HFFc6 (cell line): Measurements from ENCODE around the gene GPC5. TPM values are rescaled to one million over a fixed set of nuclear protein-coding genes. Genes with fewer than 3 reads are reported as not detected.

ENCODE experiments used
- DNase-seq: peaks from one replicate; pipeline ENCODE4 v3.0.0-alpha.2; 2018
- H3K27ac Mint-ChIP-seq: 2 replicates; pipeline ENCODE4 v1.8.0; 2020; ENCODE audit warnings: mild to moderate bottlenecking, mixed read lengths
- H3K27me3 Mint-ChIP-seq: 2 replicates; pipeline ENCODE4 v1.8.0; 2021; ENCODE audit warnings: mild to moderate bottlenecking, moderate library complexity, mixed read lengths; ENCODE audit not compliant: insufficient read depth
- H3K36me3 Mint-ChIP-seq: 2 replicates; pipeline ENCODE4 v1.8.0; 2021; ENCODE audit warnings: low read depth, mixed read lengths
- H3K4me1 Mint-ChIP-seq: 2 replicates; pipeline ENCODE4 v1.8.0; 2020; ENCODE audit warnings: low read depth, mixed read lengths
- H3K4me3 Mint-ChIP-seq: 2 replicates; pipeline ENCODE4 v1.8.0; 2020; ENCODE audit warnings: mild to moderate bottlenecking, moderate library complexity, mixed read lengths
- H3K9me3 Mint-ChIP-seq: 2 replicates; pipeline ENCODE4 v1.8.0; 2020; ENCODE audit warnings: mild to moderate bottlenecking, mixed read lengths
- total RNA-seq, 6 experiments: library from RNA; stranded (reverse); fragmentation: NEBNext Ultra II Directional; extraction: Animal tissue kit (Norgen Biotek cat#: 25700); gene quantifications; 2 replicates in 1 of 6; 3 replicates in 5 of 6; pipeline ENCODE4 v1.2.3, GENCODE V29; 2021
- TF ChIP-seq, protein P1 (sequence below): fragments of 200-600 bp; sonication (generic); IDR thresholded peaks from 2 replicates; pipeline ENCODE4 v1.5.0; 2021; ENCODE audit warnings: antibody characterized with exemption, mild to moderate bottlenecking

Gene GPC5
- total RNA-seq, 6 experiments from 2014 or later, result 0.06 TPM; not detected in 5

GRCh38 chr13:92823059-92823458 lies 1424.6 kb downstream of the GPC5 start:
- TF ChIP-seq, protein P1, sequence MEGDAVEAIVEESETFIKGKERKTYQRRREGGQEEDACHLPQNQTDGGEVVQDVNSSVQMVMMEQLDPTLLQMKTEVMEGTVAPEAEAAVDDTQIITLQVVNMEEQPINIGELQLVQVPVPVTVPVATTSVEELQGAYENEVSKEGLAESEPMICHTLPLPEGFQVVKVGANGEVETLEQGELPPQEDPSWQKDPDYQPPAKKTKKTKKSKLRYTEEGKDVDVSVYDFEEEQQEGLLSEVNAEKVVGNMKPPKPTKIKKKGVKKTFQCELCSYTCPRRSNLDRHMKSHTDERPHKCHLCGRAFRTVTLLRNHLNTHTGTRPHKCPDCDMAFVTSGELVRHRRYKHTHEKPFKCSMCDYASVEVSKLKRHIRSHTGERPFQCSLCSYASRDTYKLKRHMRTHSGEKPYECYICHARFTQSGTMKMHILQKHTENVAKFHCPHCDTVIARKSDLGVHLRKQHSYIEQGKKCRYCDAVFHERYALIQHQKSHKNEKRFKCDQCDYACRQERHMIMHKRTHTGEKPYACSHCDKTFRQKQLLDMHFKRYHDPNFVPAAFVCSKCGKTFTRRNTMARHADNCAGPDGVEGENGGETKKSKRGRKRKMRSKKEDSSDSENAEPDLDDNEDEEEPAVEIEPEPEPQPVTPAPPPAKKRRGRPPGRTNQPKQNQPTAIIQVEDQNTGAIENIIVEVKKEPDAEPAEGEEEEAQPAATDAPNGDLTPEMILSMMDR, result no peak

GRCh38 chr13:92825938-92826596 lies 1427.6 kb downstream of the GPC5 start:
- H3K4me1 Mint-ChIP-seq, result no peaks in the 10 kb centered on the region
- no peak for DNase-seq
- no peak overlapping the region for H3K27ac Mint-ChIP-seq
- H3K27me3 Mint-ChIP-seq, result peaks cover 1% of the 10 kb centered on the region; the same call in 1 of the 2 replicates
- TF ChIP-seq, protein P1, result no peak
- no peak overlapping the region for H3K4me3 Mint-ChIP-seq
- H3K36me3 Mint-ChIP-seq, result no peaks in the 10 kb centered on the region
- peaks cover 11% of the 10 kb centered on the region for H3K9me3 Mint-ChIP-seq

More at GRCh38 chr13:92823059-92823458, 1424.6 kb downstream of the GPC5 start:
- no peaks in the 10 kb centered on the region for H3K36me3 Mint-ChIP-seq
- H3K4me3 Mint-ChIP-seq, result no peak overlapping the region
- DNase-seq, result no peak
- peaks cover 4% of the 10 kb centered on the region; the same call in 1 of the 2 replicates for H3K27me3 Mint-ChIP-seq
- H3K9me3 Mint-ChIP-seq, result peaks cover 21% of the 10 kb centered on the region
- no peak overlapping the region for H3K27ac Mint-ChIP-seq
- H3K4me1 Mint-ChIP-seq, result no peaks in the 10 kb centered on the region

DNA sequence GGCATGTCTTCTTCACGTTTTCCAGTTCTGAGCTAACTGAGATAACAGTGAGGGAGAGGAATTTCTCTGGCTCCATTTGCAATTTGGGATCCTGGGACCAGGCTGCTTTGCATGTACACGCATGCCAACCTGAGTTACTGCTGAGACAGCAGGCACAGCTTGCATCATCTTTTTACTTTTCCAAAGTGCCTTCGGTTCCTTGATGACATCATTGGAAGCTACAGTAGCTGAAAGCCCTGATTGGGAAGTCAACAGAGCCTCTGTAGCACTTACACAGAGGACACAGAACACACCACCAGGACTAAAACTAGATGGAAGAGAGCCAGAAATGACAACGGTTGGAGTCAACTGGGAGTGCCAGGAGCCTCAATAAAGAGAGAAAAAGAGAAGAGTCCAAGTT lies 1429.1 kb downstream of the GPC5 start:
- H3K4me1 Mint-ChIP-seq, result no peaks in the 10 kb centered on the region
- H3K4me3 Mint-ChIP-seq, result no peak overlapping the region
- no peak overlapping the region for H3K27ac Mint-ChIP-seq
- H3K9me3 Mint-ChIP-seq, result peaks cover 14% of the 10 kb centered on the region
- H3K36me3 Mint-ChIP-seq, result no peaks in the 10 kb centered on the region
- no peak for DNase-seq
- peaks cover 2% of the 10 kb centered on the region for H3K27me3 Mint-ChIP-seq
- TF ChIP-seq, protein P1, result no peak

- H3K4me1 Mint-ChIP-seq, result no peaks in the 10 kb centered on the region
- TF ChIP-seq, protein P1, result no peak
- H3K36me3 Mint-ChIP-seq, result no peaks in the 10 kb centered on the region
- peaks cover 3% of the 10 kb centered on the region for H3K27me3 Mint-ChIP-seq
- DNase-seq, result no peak
- no peak overlapping the region for H3K27ac Mint-ChIP-seq
- H3K9me3 Mint-ChIP-seq, result peaks cover 11% of the 10 kb centered on the region
- H3K4me3 Mint-ChIP-seq, result no peak overlapping the region
These were observed 1431.5 kb downstream of the GPC5 start for GRCh38 chr13:92829930-92830329.

DNA sequence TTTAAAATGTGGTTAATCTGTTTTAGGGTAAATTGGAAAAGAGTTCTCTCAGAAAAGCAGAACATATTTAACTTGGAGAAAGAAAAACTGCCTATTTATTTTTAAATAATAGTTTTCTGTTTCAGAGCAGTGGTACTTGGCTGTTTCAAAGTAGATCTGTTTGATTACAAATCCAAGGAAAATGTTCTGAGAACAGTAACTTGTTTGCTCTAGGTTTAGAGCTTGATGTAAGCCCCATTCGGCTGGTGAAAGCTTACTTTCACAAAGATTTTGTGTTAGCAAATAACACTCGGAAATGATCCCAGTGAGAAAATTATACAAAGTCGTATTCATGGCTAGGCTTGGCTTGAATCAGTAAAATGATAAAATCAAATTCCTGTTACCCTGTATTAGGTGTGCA lies 1432.4 kb downstream of the GPC5 start:
- no peaks in the 10 kb centered on the region for H3K36me3 Mint-ChIP-seq
- no peak overlapping the region for H3K27ac Mint-ChIP-seq
- H3K4me3 Mint-ChIP-seq, result no peak overlapping the region
- TF ChIP-seq, protein P1, result no peak
- DNase-seq, result no peak
- peaks cover 11% of the 10 kb centered on the region for H3K9me3 Mint-ChIP-seq
- H3K27me3 Mint-ChIP-seq, result peaks cover 3% of the 10 kb centered on the region
- H3K4me1 Mint-ChIP-seq, result no peaks in the 10 kb centered on the region
